Activated naive CD8-positive, alpha-beta T cell (primary cell): ENCODE results near the gene CPPED1.
A peak's percentile ranks its signal among the peaks of the same experiment; 100 is the strongest.

Experiments
- H3K27ac Mint-ChIP-seq: one replicate; pipeline ENCODE4 v1.8.0; 2021; ENCODE audit warnings: mixed read lengths
- H3K27me3 Mint-ChIP-seq: one replicate; pipeline ENCODE4 v1.8.0; 2021; ENCODE audit warnings: mixed read lengths
- H3K36me3 Mint-ChIP-seq: one replicate; pipeline ENCODE4 v1.8.0; 2021; ENCODE audit warnings: mixed read lengths
- H3K4me1 Mint-ChIP-seq: one replicate; pipeline ENCODE4 v1.8.0; 2021; ENCODE audit warnings: low read depth, mixed read lengths
- H3K4me3 Mint-ChIP-seq: one replicate; pipeline ENCODE4 v1.8.0; 2021; ENCODE audit warnings: mild to moderate bottlenecking, mixed read lengths
- H3K9me3 Mint-ChIP-seq: one replicate; pipeline ENCODE4 v1.8.0; 2021; ENCODE audit warnings: low read depth, mixed read lengths

Gene CPPED1

GRCh38 chr16:12764813-12765488, 38.7 kb downstream of the CPPED1 start:
- Mint-ChIP-seq H3K4me1 (peaks cover 17% of the 10 kb centered on the region), H3K4me3 (no peak overlapping the region), H3K9me3 (no peaks in the 10 kb centered on the region), H3K36me3 (peaks cover 10% of the 10 kb centered on the region), H3K27ac (no peak overlapping the region), H3K27me3 (no peaks in the 10 kb centered on the region)

DNA sequence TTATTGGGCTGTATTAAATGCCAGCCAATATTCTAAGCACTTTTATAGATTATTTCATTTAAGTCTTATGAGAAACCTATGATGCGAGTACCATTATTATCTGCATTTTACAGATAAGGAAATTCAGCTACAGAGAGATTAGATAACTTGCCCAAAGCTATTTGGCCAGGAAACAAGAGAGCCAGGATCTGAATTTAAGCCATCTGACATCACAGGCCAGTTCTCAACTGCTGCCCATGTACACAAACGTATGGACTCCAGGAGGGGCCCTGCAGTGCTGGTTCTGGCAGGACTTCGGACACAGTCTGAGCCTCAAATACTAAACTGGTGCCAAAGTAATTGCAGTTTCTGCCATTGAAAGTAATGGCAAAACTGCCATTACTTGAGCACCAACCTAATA, 40.2 kb downstream of the CPPED1 start:
- no peaks in the 10 kb centered on the region for H3K27me3 Mint-ChIP-seq
- no peaks in the 10 kb centered on the region for H3K9me3 Mint-ChIP-seq
- peaks cover 16% of the 10 kb centered on the region for H3K4me1 Mint-ChIP-seq
- H3K27ac Mint-ChIP-seq, result no peak overlapping the region
- peaks cover 7% of the 10 kb centered on the region for H3K36me3 Mint-ChIP-seq
- H3K4me3 Mint-ChIP-seq, result no peak overlapping the region

DNA sequence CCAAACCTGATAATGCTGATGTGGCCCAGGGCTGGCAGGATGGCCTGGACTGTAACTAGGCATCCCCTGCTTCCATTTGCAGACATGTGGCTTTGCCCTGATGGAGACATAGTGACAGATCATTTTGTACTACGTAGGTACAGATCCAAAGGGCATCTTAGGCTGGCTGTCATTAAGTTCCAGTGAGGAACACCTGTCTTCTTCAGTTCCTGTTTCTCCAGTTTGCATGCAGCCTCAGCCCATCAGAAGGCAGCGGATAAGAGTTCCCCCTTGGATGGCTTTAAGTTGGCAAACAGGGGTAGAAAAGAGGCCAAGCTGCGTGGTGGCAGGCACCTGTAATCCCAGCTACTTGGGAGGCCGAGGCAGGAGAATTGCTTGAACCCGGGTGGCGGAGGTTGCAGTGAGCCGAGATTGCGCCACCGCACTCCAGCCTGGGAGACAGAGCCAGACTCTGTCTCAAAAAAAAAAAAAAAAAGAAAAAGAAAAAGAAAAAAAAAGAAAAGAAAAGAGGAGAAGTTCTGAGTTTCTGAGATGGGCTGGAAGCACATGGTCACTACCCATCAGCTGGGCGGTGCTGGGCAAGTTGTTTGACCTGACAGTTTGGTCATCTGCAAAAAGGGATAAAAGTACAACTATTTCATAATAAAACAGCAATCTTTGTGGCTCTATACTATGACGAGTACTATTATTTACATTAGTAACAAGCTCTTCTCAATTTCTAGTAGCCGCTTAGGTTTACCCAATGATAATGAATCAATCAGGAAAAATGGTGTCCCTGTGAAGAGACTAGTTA, 42.7 kb downstream of the CPPED1 start:
- H3K27ac Mint-ChIP-seq, result no peak overlapping the region
- peaks cover 7% of the 10 kb centered on the region for H3K36me3 Mint-ChIP-seq
- H3K4me3 Mint-ChIP-seq, result no peak overlapping the region
- H3K4me1 Mint-ChIP-seq, result no peaks in the 10 kb centered on the region
- H3K27me3 Mint-ChIP-seq, result no peaks in the 10 kb centered on the region
- H3K9me3 Mint-ChIP-seq, result no peaks in the 10 kb centered on the region

- no peaks in the 10 kb centered on the region for H3K27me3 Mint-ChIP-seq
- H3K4me1 Mint-ChIP-seq, result no peaks in the 10 kb centered on the region
- H3K4me3 Mint-ChIP-seq, result no peak overlapping the region
- H3K9me3 Mint-ChIP-seq, result no peaks in the 10 kb centered on the region
- H3K27ac Mint-ChIP-seq, result no peak overlapping the region
- H3K36me3 Mint-ChIP-seq, result peaks cover 9% of the 10 kb centered on the region
These were observed 44.8 kb downstream of the CPPED1 start for GRCh38 chr16:12758670-12759558.

- Mint-ChIP-seq H3K27me3 (no peaks in the 10 kb centered on the region), H3K4me1 (no peaks in the 10 kb centered on the region), H3K9me3 (no peaks in the 10 kb centered on the region), H3K27ac (no peak overlapping the region), H3K36me3 (peaks cover 9% of the 10 kb centered on the region), H3K4me3 (no peak overlapping the region)
These were observed 45.5 kb downstream of the CPPED1 start for GRCh38 chr16:12758031-12758669.

DNA sequence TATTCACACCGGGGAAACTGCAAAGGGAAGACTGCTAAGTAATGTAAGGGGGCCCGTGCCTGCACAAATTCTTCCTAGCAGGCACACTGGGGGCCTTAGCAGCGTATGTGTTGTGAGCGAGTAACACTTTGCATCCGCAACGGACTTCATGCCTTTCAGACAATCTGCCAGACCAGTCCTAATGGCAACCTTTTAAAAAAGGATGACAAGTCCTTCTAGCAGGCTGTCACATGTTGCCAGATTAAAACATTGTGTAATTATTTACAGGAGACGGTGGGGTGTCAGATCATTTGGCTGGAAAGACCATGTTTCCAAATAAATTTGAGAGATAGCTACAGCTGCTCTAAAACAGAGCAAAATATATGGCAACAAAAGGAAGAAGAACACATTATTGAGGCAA, 46.1 kb downstream of the CPPED1 start:
- Mint-ChIP-seq H3K4me3 (no peak overlapping the region), H3K4me1 (no peaks in the 10 kb centered on the region), H3K27me3 (no peaks in the 10 kb centered on the region), H3K27ac (no peak overlapping the region), H3K36me3 (peaks cover 9% of the 10 kb centered on the region), H3K9me3 (no peaks in the 10 kb centered on the region)

DNA sequence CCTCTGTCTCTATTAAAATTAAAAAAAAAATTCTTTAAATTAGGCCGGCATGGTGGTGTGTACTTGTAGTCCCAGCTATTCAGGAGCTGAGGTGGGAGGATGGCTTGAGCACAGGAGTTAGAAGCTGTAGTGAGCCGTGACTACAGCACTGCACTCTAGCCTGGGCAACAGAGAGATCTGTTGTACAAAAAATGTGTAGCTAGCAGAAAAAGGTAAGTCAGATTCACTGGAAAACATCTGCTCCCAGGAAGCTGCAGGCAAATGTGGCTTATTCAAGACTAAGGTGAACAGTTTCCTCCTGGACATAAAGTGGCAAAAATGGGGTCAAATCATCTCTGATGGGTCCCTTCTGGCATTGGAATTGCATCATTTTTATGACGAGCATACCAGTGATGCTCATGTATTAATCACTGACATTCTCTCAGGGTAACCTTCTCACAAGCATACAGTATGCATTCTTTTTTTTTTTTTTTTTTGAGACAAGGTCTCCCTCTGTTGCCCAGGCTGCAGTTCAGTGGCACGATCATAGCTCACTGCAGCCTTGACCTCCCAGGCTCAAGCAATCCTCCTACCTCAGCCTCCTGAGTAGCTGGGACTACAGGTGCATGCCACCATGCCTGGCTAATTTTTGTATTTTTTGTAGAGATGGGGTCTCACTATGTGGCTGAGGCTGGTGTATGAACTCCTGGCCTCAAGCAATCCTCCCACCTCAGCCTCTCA, 48.7 kb downstream of the CPPED1 start:
- Mint-ChIP-seq H3K4me1 (peaks cover 9% of the 10 kb centered on the region), H3K4me3 (no peak overlapping the region), H3K9me3 (no peaks in the 10 kb centered on the region), H3K27ac (no peak overlapping the region), H3K27me3 (no peaks in the 10 kb centered on the region), H3K36me3 (peaks cover 3% of the 10 kb centered on the region)

DNA sequence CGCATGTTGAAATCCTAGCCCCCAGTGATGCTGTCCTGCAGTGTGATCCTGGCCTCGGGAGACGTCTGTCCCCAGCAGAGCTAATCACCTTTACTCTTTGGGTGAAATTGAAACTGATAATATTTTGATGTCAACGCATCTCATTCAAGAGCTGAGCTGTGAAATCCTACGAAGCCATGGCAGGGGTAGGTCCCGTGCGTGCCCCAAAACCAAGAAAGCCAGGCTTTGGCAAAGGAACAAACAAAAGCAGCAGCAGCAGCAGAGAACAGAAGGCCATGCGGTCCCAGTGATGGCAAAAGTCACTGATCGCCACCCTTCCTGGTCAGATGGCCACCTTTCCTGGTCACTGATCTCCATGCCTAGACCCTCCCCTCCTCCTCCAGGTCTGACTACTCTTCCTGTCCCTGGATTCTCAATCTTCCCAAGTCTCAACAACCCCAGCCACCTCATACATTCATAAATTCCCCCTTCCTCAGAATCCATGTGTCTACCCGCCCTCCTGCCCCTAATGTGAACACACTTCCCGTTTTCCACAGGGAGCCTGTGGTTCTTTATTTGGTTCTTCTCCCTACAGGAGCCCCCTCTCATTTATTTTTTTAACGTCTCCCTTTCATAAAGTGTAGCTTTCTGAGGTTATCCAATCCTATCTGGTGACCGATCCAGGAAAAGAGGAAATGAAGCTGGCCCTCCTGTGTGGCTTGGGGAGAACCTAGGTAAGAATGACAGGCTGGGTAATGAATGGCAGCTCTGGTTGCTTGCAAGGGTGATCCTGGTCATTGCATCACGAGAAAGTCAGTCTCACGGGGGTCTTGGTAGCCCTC, 50.3 kb downstream of the CPPED1 start:
- Mint-ChIP-seq H3K36me3 (peaks cover 3% of the 10 kb centered on the region), H3K4me3 (no peak overlapping the region), H3K9me3 (no peaks in the 10 kb centered on the region)

GRCh38 chr16:12752159-12752558, 51.5 kb downstream of the CPPED1 start:
- Mint-ChIP-seq H3K27ac (no peak overlapping the region), H3K36me3 (peaks cover 5% of the 10 kb centered on the region), H3K27me3 (no peaks in the 10 kb centered on the region), H3K9me3 (no peaks in the 10 kb centered on the region), H3K4me1 (peaks cover 15% of the 10 kb centered on the region), H3K4me3 (no peak overlapping the region)

More for the DNA sequence above, 50.3 kb downstream of the CPPED1 start:
- Mint-ChIP-seq H3K4me1 (peaks cover 15% of the 10 kb centered on the region), H3K27ac (no peak overlapping the region), H3K27me3 (no peaks in the 10 kb centered on the region)

DNA sequence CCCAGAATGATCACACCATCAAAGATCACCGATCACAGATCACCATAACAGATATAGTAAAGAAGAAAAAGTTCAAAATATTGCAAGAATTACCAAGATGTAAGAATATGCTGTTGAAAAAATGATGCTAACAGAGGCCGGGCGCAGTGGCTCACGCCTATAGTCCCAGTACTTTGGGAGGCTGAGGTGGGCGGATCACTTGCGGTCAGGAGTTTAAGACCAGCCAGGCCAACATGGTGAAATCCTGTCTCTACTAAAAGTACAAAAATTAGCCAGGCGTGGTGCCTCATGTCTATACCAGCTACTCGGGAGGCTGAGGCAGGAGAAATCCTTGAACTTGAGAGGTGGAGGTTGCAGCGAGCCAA, 53.2 kb downstream of the CPPED1 start:
- H3K27me3 Mint-ChIP-seq, result no peaks in the 10 kb centered on the region
- H3K36me3 Mint-ChIP-seq, result peaks cover 9% of the 10 kb centered on the region
- no peaks in the 10 kb centered on the region for H3K9me3 Mint-ChIP-seq
- peaks cover 15% of the 10 kb centered on the region for H3K4me1 Mint-ChIP-seq
- peak overlapping the region; percentile 87 for H3K27ac Mint-ChIP-seq
- peak overlapping the region; percentile 55 for H3K4me3 Mint-ChIP-seq

DNA sequence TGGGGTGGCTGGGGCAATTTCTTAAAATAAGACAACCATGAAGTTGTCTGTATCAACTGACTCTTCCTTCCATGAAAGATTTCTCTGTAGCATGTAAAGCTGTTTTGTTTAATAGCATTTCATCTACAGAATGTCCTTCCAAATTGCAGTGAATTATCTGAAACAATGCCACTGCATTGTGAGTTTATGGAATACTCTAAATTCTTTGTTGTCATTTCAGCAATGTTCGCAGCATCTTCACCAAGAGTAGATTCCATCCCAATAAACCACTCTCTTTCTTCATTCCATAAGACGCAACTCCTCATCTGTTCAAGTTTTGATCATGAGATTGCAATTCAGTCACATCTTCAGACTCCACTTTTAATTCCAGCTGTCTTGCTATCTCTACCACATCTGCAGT, 54.6 kb downstream of the CPPED1 start:
- H3K36me3 Mint-ChIP-seq, result peaks cover 16% of the 10 kb centered on the region
- peaks cover 15% of the 10 kb centered on the region for H3K4me1 Mint-ChIP-seq
- H3K9me3 Mint-ChIP-seq, result peaks cover 8% of the 10 kb centered on the region
- H3K27me3 Mint-ChIP-seq, result no peaks in the 10 kb centered on the region
- no peak overlapping the region for H3K4me3 Mint-ChIP-seq
- H3K27ac Mint-ChIP-seq, result peak overlapping the region; percentile 87

- Mint-ChIP-seq H3K4me1 (peaks cover 15% of the 10 kb centered on the region), H3K27me3 (no peaks in the 10 kb centered on the region), H3K9me3 (peaks cover 8% of the 10 kb centered on the region), H3K36me3 (peaks cover 19% of the 10 kb centered on the region), H3K27ac (peak overlapping the region; percentile 23), H3K4me3 (no peak overlapping the region)
These were observed 55.9 kb downstream of the CPPED1 start for GRCh38 chr16:12747827-12748226.

- H3K9me3 Mint-ChIP-seq, result peaks cover 8% of the 10 kb centered on the region
- peaks cover 15% of the 10 kb centered on the region for H3K4me1 Mint-ChIP-seq
- no peak overlapping the region for H3K4me3 Mint-ChIP-seq
- H3K27me3 Mint-ChIP-seq, result no peaks in the 10 kb centered on the region
- no peak overlapping the region for H3K27ac Mint-ChIP-seq
- peaks cover 19% of the 10 kb centered on the region for H3K36me3 Mint-ChIP-seq
These were observed 56.4 kb downstream of the CPPED1 start for GRCh38 chr16:12747261-12747660.
